Raji (cell line): ENCODE results near the gene FXR2.
A peak's percentile ranks its signal among the peaks of the same experiment; 100 is the strongest.

Experiments
- POLR2A ChIP-seq: IDR thresholded peaks from 2 replicates; pipeline ENCODE4 v1.6.1; 2011; ENCODE audit warnings: low read depth, low read length, control low read depth; ENCODE audit not compliant: insufficient read depth

FXR2 gene

DNA sequence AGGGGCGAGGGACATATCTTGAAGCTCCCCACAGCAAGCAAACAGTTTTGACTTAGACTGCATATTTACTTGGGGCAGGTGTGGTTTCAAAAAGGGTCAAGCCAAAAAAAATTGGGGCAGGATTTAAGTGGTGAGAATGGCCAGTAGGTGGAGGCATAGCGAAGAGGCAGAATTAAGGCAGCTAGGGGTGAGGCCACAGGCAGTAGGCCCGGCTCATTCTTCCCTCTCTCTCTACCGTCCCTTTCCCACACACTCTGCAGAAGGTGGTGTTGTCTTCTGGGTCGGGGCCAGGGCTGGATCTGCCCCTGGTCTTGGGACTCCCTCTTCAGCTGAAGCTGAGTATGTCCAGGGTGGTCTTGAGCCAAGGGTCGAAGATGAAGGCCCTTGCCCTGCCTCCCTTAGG, 17.8 kb upstream of the FXR2 start:
- TF ChIP-seq POLR2A = 0 out of 2 replicates have a peak, but pooled peaks have one; percentile 24

DNA sequence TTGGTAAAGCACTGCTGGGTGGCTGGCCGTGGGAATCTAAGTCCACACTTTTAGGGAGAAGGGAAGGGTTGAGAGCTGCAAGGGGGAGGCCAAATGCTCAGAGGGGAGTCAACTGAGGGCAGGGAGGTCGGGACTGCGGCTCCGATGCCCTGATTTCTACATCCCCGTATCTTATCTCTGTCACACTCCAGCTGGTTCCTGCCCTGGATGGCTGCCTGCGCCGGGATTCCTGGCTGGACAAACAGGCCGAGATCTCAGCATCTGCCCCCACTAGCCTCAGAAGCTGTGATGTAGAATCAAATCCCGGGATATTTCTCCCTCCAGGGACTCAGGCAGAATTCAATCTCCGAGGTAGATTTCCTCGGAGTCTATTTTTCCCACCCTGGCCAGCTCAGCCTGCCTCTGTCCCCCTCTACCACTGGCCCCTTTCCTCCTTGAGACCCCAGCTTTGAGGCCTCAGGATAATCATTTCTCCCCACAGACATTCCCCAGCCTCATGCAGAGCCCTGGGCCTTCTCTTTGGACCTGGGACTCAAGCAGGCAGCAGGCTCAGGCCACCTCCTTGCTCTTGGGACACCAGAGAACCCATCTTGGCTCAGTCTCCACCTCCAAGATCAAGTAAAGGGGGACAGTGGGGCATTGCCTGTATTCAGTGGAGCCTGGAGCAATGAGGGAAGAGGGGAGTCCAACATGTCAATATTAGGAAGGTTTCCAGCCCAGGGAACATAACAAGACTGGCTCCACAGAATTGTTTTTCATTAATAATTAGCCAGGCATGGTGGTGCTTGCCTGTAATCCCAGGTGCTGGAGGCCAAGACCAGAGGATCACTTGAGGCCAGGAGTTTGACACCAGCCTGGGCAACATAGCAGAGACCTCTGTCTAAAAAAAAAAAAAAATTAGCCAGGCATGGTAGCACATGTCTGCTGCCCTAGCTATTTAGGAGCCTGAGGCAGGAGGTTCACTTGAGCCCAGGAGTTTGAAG, 17.0 kb upstream of the FXR2 start:
- no peak for TF ChIP-seq POLR2A

DNA sequence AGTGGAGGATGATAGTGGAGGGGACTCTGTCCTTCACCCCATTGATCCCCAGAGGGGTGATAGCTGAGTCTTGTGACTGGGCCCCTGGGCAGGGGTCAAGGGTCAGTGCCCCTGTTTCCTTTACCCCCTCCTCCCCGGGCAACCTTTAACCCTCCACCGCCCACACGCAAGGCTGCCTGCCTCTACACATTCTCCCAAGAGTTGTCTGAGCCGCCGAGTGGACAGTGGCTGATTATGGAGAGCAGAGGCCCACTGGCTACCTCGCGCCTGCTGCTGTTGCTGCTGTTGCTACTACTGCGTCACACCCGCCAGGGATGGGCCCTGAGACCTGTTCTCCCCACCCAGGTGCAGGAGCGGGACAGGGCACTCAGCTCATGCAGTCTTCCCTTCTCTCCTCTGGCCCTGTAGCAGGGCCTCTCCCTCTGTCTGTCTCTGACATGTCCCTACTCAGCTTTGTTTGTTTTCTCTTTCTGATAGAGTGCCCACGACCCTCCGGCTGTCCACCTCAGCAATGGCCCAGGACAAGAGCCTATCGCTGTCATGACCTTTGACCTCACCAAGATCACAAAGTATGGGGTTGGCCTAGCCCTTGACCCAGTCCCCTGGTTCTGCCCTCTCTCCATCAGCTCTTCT, 15.4 kb upstream of the FXR2 start, which contains the start of gene SHBG:
SHBG (plus strand) TSS at position 197 of the 633 bp plus-strand sequence; CDS start at position 235, 38 bp downstream.
- TF ChIP-seq POLR2A = no peak

DNA sequence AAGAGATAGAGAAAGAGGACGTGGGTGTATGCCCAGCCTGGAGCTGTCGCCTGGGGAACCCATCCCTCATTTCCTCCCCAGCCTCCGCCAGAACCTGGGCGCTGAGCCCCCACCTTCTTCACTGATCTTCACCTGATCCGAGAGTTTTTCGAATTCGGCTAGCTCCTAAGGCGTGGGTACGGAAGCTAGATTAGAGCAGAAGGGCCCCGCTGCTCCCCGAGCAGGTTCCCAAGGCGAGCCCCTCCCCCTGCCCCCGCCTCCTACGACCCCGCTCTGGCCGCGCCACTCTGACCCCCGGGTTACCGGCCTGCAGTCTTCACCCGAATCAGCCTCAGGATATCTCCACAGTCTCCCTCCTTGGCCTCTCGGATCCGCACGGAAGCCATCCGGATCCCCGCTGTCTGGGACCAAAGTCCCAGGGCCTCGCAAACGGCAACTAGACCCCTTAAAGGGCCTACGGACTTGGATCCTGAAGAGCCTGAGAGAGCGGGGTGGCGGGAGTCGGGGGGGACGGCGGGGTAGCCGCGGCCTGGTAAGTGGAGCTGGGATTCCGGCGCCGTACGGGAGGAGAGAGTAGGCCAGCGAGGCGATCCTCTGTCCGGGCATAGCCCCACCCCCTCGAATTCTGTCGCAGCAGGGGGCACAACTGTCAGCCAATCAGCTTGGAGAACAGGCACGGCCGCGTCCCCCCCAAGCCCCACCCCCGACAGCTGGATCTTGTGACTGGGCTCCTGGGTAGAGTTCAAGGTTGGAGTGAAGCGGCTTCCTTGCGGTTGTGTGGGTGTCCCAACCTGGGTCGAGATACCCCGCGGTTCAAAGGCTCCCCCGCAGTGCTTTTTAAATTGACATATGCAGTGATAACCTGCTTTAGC, 12.8 kb upstream of the FXR2 start, which contains the start of gene SAT2:
SAT2 (minus strand) TSS at position 572 of the 872 bp plus-strand sequence; CDS start at position 386, 186 bp downstream.
- TF ChIP-seq POLR2A = peak; percentile 67

DNA sequence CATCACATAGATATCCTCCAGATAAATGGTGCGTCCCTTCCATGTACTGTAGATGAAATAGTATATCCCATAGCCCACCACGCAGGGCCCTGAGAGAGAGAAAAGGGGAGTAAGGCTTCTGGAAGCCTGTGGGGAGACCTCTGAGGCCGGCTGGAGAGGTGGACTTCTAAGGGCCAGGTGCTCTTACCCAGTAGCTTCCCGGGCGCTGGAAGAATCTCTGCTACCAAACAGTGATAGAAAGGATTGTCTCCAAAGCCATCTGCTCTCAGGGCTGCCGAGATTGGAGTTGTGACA, 12.2 kb upstream of the FXR2 start:
- TF ChIP-seq POLR2A = no peak

DNA sequence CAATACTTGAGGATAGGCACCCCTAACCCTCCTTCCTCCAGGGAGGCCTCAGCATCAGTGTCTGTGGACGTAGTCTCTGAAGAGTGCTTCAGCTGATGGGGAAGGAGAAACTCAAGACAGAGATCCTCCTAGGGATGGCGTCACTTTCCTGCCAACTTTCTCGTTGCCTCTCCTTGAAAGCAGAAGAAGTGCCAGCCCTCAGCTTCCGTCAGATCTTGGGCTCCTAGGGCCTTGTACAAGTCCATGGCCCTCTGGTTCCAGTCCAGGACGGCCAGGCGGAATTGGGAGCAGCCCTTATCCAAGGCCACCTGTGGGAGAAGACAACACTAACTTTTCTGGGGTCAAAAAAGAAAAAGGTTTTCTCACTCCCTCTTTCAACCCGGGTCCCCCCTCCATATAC, 11.6 kb upstream of the FXR2 start:
- TF ChIP-seq POLR2A = no peak

DNA sequence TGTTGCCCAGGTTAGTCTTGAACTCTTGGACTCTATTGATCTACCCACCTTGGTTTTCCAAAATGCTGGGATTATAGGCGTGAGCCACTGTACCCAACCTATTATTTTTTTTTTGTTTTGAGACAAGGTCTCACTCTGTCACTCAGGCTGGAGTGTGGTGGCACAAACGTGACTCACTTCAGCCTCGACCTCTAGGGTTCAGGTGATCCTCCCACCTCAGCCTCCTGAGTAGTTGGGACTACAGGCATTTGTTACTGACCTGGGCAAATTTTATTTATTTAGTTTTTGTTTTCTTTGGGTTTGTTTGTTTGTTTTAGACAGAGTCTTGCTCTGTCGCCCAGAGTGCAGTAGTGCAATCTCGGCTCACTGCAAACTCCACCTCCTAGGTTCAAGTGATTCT, 9.0 kb upstream of the FXR2 start:
- TF ChIP-seq POLR2A = no peak

DNA sequence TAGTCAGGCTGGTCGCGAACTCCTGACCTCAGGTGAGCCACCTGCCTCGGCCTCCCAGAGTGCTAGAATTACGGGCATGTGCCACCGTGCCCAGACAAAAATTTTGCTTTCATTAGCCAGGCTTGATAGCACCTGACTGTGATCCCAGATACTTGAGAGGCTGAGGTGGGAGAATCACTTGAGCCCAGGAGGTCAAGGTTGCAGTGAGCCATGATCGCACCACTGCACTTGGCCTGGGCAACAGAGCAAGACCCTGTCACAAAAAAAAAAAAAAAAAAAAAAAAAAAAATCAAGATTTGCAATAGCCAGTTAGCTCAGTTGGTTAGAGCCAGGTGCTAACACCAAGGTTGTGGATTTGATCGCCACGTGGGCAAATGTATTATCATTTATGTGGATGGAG, 6.1 kb upstream of the FXR2 start:
- TF ChIP-seq POLR2A = no peak

DNA sequence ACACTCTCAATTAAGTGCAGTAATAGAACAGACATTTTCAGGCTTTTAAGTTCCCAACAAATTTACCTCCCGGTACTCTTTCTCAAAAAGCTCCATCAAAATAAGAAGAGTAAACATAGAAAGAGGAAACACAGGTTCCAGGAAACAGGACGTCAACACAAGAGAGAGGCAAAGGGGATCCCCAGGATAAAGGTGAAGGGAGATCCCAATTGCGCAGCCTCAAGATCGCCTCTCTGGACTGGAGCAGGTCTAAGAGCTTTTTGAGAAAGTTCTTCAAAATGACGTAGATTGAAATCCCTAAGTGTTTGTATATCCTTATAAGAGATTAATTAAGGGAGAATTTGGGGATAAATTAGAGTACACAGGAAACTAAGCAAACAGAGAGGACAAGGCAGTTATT, 3.9 kb upstream of the FXR2 start:
- TF ChIP-seq POLR2A = no peak

DNA sequence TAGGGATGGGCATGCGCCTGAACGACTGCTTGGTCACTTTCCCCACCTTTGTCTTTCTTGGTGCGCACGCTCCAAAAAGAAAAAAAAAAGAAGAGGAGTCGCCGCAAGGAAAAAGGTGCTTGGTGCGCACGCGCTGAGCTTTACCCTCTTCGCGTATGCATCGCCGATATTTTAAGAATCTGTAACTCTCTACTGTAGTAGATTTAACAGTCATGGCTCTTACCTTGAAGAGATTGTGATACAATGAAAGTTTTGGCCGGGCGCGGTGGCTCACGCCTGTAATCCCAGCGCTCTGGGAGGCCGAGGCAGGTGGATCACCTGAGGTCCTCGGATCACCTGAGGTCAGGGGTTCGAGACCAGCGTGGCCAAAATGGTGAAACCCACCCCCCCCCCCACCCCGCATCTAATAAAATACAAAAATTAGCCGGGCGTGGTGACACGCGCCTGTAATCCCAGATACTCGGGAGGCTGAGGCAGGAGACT, 609 bp upstream of the FXR2 start:
- peak; percentile 25; the same call in 1 of the 2 replicates for TF ChIP-seq POLR2A

DNA sequence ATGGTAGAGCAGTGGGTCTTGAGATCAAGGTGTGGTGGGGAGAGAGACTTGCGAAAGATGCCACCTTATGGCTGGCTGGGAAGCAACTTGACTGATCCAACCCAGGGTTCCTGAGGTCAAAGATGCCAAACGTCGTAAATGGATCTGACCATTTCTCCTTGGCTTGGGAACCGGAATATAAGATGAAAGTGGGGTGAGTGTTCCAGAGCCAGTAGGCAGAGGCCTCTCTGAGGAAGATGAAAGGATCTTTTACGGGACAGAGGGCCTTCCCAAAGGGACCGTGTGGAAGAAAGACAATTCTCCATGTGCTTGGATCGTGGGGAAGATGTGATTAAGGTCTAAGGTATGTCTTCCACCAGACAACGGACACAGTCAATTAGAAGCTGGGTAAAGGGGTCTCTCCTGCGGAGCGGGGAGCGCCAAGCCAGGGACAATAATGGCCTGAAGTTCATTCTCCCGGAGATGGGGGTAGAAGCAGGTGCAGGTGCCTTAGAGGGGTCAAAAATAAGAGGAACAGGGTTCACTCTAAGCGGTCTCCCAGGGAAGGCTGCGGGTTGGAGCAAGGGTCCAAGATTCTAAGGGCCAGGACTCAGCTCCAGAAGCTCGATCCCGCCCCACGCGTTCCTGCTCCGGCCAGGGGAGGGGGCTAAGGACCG, 800 bp downstream of the FXR2 start:
- TF ChIP-seq POLR2A = no peak; the same call in 1 of the 2 replicates

DNA sequence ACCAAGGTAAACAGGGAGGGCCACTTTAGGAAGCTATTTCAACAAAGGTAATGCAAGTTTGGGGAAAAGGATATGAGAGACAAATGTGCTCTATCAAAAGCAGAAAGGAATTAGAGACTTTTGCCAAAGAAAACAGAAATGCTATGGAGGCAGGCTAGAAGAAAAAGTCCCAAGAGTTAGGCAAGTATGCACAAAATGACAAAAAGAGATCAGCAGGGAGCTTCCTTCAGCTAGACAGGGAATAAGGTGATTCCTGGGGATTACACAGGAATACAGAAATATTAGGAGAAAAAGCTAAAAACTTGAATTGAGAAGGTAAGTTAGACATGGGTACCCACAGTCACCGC, 2.4 kb downstream of the FXR2 start:
- no peak for TF ChIP-seq POLR2A

DNA sequence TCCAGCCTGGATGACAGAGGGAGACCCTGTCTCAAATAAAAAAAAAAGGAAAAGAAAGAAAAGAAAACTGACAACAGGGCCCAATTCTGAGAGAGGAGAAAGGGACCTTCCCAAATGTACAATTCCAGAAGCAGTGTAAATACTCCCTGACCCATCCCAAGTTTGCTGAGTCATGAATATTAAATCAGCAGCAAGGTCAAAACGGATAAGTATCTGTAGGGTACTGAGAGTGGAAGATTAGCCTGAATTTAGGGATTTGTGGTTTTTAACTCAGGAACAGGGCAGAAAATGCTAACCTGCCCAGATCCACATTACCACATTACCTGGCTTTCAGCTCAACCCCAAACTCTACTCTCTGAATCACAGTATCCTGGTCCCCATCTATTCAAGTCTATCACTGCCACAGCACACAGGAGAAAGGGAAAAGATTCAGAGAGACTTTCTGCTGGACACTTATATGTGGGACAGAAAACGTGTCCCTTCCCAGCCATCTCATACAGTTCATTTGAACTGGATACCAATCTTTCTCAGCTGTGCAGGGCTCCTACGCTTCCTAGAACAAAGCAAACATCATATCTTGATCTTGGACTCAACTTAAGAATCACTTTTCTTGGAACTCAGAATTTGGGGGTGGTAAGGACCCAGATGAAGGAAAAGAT, 2.9 kb downstream of the FXR2 start:
- TF ChIP-seq POLR2A = no peak

DNA sequence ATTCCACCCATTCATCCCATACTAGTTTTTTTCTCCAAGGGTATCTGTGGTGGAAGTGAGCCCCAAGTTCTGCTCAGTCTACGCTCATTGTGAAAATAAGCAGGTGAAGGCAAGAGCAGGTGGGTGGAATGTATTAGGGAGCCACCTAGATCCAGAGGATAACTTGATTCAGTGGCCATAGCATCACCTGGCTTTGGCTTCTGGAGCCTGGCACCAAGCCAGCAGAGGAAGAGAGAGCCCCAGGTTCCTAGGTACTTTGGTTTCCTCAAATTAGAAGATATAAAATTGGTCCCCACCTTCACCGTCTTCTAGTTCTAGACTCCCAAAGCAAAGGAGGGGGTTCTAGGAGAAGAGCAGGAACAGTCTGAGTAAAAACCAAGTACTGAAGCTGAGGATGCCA, 4.1 kb downstream of the FXR2 start:
- TF ChIP-seq POLR2A = no peak
